ENCODE measurements around the gene LYZ.

Gene LYZ

DNA sequence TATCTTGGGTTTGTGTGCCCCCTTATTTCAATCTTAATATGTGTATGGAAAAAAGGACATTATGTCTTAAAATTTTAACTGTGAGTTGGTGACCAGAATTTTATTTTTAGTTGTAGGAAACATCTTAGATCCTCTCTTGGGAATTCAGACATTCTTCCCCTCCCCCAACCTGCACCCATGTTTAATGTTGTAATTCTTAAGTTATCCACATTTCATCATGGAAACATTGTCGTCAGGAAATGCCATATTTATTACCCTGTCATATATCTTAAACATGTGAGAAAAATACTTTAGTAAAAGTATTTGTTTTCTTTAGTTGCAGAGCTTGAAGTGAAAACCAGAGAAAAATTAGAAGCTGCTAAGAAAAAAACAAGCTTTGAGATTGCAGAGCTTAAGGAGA lies 41.6 kb downstream of the LYZ start:
- no peak for DNase-seq

DNA sequence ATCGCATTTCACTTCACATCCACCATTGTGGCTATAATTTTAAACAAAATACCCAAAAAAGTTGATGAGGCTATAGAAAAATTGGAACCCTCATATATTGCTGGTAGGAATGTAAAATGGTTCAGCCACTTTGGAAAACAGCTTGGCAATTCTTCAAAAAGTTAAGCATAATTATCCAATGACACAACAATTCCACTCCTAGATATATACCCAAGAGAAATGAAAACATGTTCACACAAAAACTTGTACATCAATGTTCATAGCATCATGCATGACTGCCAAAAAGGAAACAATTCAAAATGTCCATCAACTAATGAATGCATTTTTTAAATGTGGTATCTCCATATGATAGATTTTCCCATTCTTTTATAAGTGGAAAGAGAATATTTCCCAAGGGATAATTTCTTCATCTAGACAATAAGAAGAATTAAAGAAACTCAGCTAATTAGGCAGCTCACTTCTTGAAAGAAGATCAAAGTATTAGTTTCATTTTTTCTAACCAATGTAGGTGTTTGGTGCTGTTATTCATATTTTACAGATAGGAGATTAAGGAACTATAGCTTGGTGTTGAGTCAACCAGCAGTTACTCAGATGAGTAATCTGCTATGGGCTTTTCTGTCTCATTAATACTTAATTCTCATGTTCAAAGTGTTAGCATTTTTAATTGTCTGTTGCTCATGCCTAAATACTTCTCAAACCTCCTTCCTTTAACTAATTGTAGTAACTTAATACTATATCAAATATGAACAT lies 44.2 kb downstream of the LYZ start:
- DNase-seq = no peak

DNA sequence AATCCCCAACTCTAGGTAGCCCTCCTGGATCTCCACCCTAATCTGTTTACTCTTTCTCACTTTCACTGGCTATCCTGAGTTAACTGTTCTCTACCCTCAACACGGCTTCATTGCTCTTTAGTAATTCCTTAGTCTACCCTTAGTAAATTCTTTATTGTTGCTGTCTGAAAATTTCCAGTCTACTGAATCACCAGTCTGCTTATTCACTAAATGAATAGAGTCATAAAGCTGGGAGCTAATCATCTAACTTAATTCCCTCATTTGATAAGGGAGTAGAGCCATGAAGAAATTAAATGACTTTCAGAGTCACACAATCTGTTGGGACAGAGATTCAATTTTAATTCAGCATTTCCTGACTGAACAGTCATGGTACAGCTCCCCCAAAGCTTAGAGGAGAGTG lies 47.9 kb downstream of the LYZ start:
- no peak for DNase-seq

DNA sequence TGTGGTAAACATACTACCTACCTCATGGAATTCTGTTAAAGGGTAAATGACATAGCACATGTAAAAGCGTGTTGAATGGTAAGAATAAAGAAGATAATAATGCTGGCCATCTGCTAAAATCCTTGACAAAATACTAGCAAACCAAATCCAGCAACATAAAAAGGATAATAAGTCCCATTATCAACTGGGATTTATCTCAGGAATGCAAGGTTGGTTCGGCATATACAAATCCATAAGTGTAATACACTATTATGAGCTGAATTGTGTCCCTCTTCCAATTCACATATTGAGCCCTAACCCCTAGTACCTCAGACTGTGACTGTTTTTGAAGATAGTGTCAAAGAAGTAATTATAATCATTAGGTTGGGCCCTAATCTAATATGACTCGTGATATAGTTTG lies 48.8 kb downstream of the LYZ start:
- no peak for DNase-seq

- no peak for DNase-seq
These were observed 49.8 kb downstream of the LYZ start for GRCh38 chr12:69397978-69398377.

DNA sequence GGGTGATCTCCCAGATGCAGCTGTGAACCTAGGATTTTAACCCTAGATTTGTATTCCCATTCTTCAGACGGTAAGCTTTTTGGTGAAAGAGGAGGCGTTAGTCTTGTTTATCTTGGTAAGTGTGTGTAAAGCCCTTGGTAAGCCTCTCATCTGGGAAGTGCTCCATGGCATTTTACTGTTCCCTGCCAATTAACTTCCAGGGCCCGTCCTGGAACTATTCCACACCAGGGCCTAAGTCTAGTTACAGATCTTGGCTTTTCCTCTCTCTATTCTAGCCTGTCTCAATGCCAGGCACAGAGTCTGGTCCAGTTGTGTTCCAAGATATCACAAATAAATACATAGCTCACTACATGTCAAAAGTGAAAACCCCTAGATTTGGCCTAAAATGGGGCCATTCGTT lies 53.8 kb downstream of the LYZ start:
- DNase-seq = no peak
